ENCODE measurements around the gene JHY. TPM values are rescaled to one million over a fixed set of nuclear protein-coding genes. Genes with fewer than 3 reads are reported as not detected.
A peak's percentile ranks its signal among the peaks of the same experiment; 100 is the strongest.

The JHY gene
- total RNA-seq, 2 donors from 2014 or later: 2.3 TPM

DNA sequence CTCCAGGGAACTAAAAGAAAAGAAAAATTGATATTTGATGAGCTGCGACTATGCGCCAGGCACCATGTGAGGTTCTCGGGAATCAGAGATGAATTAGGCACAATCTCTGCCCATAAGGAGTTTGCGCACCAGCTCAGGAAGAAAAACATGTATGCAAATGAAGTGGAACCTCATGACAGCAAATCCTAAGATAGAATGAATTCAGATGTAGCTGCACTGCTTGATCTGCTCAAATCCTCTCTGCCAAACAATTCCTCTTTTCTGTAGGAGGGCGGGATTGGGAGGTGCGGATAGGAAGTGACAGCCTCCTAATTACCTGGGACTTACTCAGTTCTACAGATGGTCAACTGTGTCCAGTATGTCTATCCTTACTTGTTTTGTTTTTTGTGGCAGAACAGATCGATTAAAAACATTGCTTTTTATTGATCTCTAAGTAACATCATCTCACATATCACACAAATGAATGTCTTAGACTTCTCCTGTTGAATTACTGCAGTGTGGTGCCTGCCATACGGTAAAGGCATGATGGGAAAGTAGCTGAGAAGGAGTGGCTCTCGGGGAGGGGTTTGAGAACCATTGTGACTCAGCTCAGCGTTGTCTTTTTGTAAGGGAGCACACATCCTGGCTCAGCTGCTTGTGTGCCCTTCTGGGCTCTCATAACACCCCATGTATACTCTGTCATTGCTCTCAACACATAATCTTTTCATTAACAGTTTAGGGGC, 30.3 kb upstream of the JHY start:
- H3K36me3 ChIP-seq (replicated peaks in 1 of 2; ENCODE audit: insufficient read depth in 1 of 2, low read depth in 2 of 2): no peaks in the 10 kb centered on the region
- no peaks in the 10 kb centered on the region for H3K4me1 ChIP-seq
- intact Hi-C loops (cut with DNase I): loop anchor here (10.0 kb wide), 1 partner anchor 57 kb away; no protein-coding TSS in a partner anchor
- H3K9me3 ChIP-seq: no peaks in the 10 kb centered on the region
- ATAC-seq: no peak
- no peaks in the 10 kb centered on the region for H3K27me3 ChIP-seq
- H3K4me3 ChIP-seq: no peak overlapping the region
- 54 to 55% methylated on average over 10 of the region's 10 CpGs for WGBS, 2 donors
- DNase-seq: no peak
- H3K27ac ChIP-seq: no peak overlapping the region
- no peak for TF ChIP-seq CTCF (IDR thresholded peaks at IDR 0.05)
- no peak for TF ChIP-seq POLR2A (IDR thresholded peaks at IDR 0.05)

- H3K36me3 ChIP-seq (replicated peaks in 1 of 2; ENCODE audit: insufficient read depth in 1 of 2, low read depth in 2 of 2): no peaks in the 10 kb centered on the region
- WGBS, 2 donors: 66 to 75% methylated on average over 5 of the region's 5 CpGs
- no peak overlapping the region for H3K4me3 ChIP-seq
- no peak for DNase-seq
- no peaks in the 10 kb centered on the region for H3K4me1 ChIP-seq
- ATAC-seq: no peak
- H3K27me3 ChIP-seq: no peaks in the 10 kb centered on the region
- intact Hi-C loops (cut with DNase I): loop anchor here (10.0 kb wide), 1 partner anchor 58 kb away; no protein-coding TSS in a partner anchor
- H3K27ac ChIP-seq: no peak overlapping the region
- no peaks in the 10 kb centered on the region for H3K9me3 ChIP-seq
- TF ChIP-seq POLR2A (IDR thresholded peaks at IDR 0.05): no peak
- TF ChIP-seq CTCF (IDR thresholded peaks at IDR 0.05): no peak
Measured at GRCh38 chr11:122852796-122853160, 29.8 kb upstream of the JHY start.

DNA sequence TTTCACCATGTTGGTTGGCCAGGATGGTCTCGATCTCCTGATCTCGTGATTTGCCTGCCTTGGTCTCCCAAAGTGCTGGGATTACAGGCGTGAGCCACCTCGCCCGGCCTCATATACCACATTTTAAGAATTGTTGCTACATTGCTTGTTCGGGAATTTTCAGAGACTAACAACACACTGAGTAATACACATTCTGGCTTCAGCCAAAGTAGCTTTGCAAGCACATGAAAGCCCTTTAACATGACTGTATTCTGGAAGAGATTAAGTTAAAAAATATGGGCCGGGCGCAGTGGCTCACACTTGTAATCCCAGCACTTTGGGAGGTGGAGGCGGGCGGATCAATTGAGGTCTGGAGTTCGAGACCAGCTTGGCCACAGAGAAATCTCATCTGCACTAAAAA, 29.3 kb upstream of the JHY start:
- intact Hi-C loops (cut with DNase I): loop anchor here (10.0 kb wide), 1 partner anchor 58 kb away; no protein-coding TSS in a partner anchor

DNA sequence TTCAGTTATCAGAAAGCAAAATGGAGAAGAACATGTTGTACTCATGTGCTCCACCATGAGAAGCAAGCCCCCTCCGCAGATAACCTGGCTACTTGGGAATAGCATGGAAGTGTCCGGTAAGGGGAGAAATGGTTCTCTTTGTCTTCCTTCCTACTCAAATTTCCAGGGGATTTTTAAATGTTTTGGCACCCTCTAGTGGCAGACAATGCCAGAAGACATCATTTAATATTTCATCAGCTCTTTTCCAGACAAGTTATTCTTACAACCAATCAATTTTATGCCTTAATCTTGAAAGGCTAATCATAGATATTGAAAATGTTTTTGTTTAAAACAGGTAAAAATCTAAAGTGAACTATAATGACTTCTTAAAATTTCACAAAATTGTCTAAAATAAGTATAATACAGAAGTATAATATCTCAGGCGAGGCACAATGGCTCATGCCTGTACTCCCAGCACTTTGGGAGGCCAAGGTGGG, 28.6 kb upstream of the JHY start:
- ATAC-seq (peak; percentile 59), DNase-seq (peak; percentile 49 to 76 (median 56))
- no peak overlapping the region for H3K27ac ChIP-seq
- H3K36me3 ChIP-seq (replicated peaks in 1 of 2; ENCODE audit: insufficient read depth in 1 of 2, low read depth in 2 of 2): no peaks in the 10 kb centered on the region
- H3K9me3 ChIP-seq: no peaks in the 10 kb centered on the region
- 33 to 35% methylated on average over 3 of the region's 3 CpGs for WGBS, 2 donors
- peak; percentile 45 to 81 (median 74) for TF ChIP-seq CTCF (IDR thresholded peaks at IDR 0.05)
- TF ChIP-seq POLR2A (IDR thresholded peaks at IDR 0.05): no peak
- H3K4me3 ChIP-seq: no peak overlapping the region
- H3K27me3 ChIP-seq: no peaks in the 10 kb centered on the region
- intact Hi-C loops (cut with DNase I): loop anchor here (10.0 kb wide), 1 partner anchor 59 kb away; no protein-coding TSS in a partner anchor
- H3K4me1 ChIP-seq: no peaks in the 10 kb centered on the region

More for the DNA sequence above, 29.3 kb upstream of the JHY start:
- Histone ChIP-seq H3K27ac (no peak overlapping the region), H3K9me3 (no peaks in the 10 kb centered on the region), H3K36me3 (replicated peaks in 1 of 2; ENCODE audit: insufficient read depth in 1 of 2, low read depth in 2 of 2) (no peaks in the 10 kb centered on the region), H3K27me3 (no peaks in the 10 kb centered on the region), H3K4me1 (no peaks in the 10 kb centered on the region), H3K4me3 (no peak overlapping the region)
- TF ChIP-seq CTCF (IDR thresholded peaks at IDR 0.05) (no peak), POLR2A (IDR thresholded peaks at IDR 0.05) (no peak)
- 76 to 78% methylated on average over 11 of the region's 11 CpGs for whole genome bisulfite sequencing, 2 donors
- ATAC-seq: no peak
- DNase-seq: no peak
